ENCODE measurements around the gene OR10G7.

GRCh38 chr11:124069429-124070401 lies 28.6 kb upstream of the OR10G7 start:
- no peak for TF ChIP-seq POLR2A (IDR thresholded peaks at IDR 0.05; ENCODE audit: low read depth, low read length)
- no peak for TF ChIP-seq POLR2AphosphoS5 (IDR thresholded peaks at IDR 0.05; ENCODE audit: low read depth, low read length)

Measured in GM12892 (cell line).